Stimulated activated CD4-positive, alpha-beta T cell treated with anti-CD3 and anti-CD28 coated beads, Interleukin-12 subunit alpha, Interleukin-12 subunit beta, amount 100 ng/mL, for 24 hours (primary cell): Measurements from ENCODE around the gene VIPR1.
A peak's percentile ranks its signal among the peaks of the same experiment; 100 is the strongest.

Source experiments
- DNase-seq, 2 experiments: peaks; one replicate each; pipeline ENCODE4 v3.0.0-alpha.2; 2020; ENCODE audit warnings: low read depth in 2 of 2

VIPR1 gene

GRCh38 chr3:42510325-42510724, 7.9 kb downstream of the VIPR1 start:
- no peak for DNase-seq

- no peak for DNase-seq
These were observed 8.8 kb downstream of the VIPR1 start for GRCh38 chr3:42511201-42511600.

- no peak for DNase-seq
These were observed 9.3 kb downstream of the VIPR1 start for GRCh38 chr3:42511736-42512135.

GRCh38 chr3:42513121-42513520, 10.7 kb downstream of the VIPR1 start:
- DNase-seq: no peak

GRCh38 chr3:42513521-42513920, 11.1 kb downstream of the VIPR1 start:
- no peak for DNase-seq

- no peak for DNase-seq
These were observed 12.4 kb downstream of the VIPR1 start for GRCh38 chr3:42514876-42515275.

- DNase-seq: no peak
These were observed 13.0 kb downstream of the VIPR1 start for GRCh38 chr3:42515391-42515916.

GRCh38 chr3:42515976-42516375, 13.5 kb downstream of the VIPR1 start:
- DNase-seq: no peak

- DNase-seq: no peak
These were observed 14.0 kb downstream of the VIPR1 start for GRCh38 chr3:42516443-42516842.

- DNase-seq: no peak
These were observed 14.7 kb downstream of the VIPR1 start for GRCh38 chr3:42517117-42517516.

GRCh38 chr3:42518800-42519567, 16.5 kb downstream of the VIPR1 start:
- no peak for DNase-seq

GRCh38 chr3:42519568-42519962, 17.1 kb downstream of the VIPR1 start:
- no peak for DNase-seq

- no peak for DNase-seq
These were observed 17.9 kb downstream of the VIPR1 start for GRCh38 chr3:42520336-42520735.

- DNase-seq: no peak
These were observed 18.5 kb downstream of the VIPR1 start for GRCh38 chr3:42520906-42521305.

GRCh38 chr3:42524751-42525150, 22.3 kb downstream of the VIPR1 start:
- DNase-seq: no peak

GRCh38 chr3:42525212-42525611, 22.8 kb downstream of the VIPR1 start:
- no peak for DNase-seq

- no peak for DNase-seq
These were observed 23.4 kb downstream of the VIPR1 start for GRCh38 chr3:42525736-42526345.

GRCh38 chr3:42526616-42527367, 24.3 kb downstream of the VIPR1 start:
- DNase-seq: peak in 1 of 2 experiments; percentile 29

- DNase-seq: no peak
These were observed 25.0 kb downstream of the VIPR1 start for GRCh38 chr3:42527368-42527917.

- DNase-seq: no peak
These were observed 27.0 kb downstream of the VIPR1 start for GRCh38 chr3:42529468-42529867.

GRCh38 chr3:42530073-42530472, 27.6 kb downstream of the VIPR1 start:
- no peak for DNase-seq

- no peak for DNase-seq
These were observed 29.0 kb downstream of the VIPR1 start for GRCh38 chr3:42531470-42531869.
